Measurements from ENCODE around the gene MTA1.

Gene MTA1

GRCh38 chr14:105476831-105477659 is 57.4 kb downstream of the MTA1 start:
- peak; percentile 58 for DNase-seq

GRCh38 chr14:105477660-105478397 is 58.2 kb downstream of the MTA1 start:
- peak; percentile 39 for DNase-seq

GRCh38 chr14:105478398-105479251 is 59.0 kb downstream of the MTA1 start:
- no peak for DNase-seq

- DNase-seq, result no peak
Measured at GRCh38 chr14:105479431-105480158, 60.0 kb downstream of the MTA1 start.

- no peak for DNase-seq
Measured at GRCh38 chr14:105480199-105480746, 60.6 kb downstream of the MTA1 start.

- DNase-seq, result peak; percentile 96
Measured at GRCh38 chr14:105480807-105481801, 61.5 kb downstream of the MTA1 start.

GRCh38 chr14:105481886-105482457 is 62.3 kb downstream of the MTA1 start:
- DNase-seq, result peak; percentile 87

GRCh38 chr14:105482486-105483110 is 63.0 kb downstream of the MTA1 start:
- no peak for DNase-seq

GRCh38 chr14:105483300-105484068 is 63.9 kb downstream of the MTA1 start:
- DNase-seq, result no peak

- DNase-seq, result no peak
Measured at GRCh38 chr14:105484069-105484996, 64.7 kb downstream of the MTA1 start.

- DNase-seq, result no peak
Measured at GRCh38 chr14:105484997-105485393, 65.4 kb downstream of the MTA1 start.

GRCh38 chr14:105485739-105486162 is 66.1 kb downstream of the MTA1 start:
- peak; percentile 72 for DNase-seq

- no peak for DNase-seq
Measured at GRCh38 chr14:105486163-105486973, 66.7 kb downstream of the MTA1 start, which contains the start of gene CRIP1. Gene CRIP1, plus strand, starts transcription at chr14:105486886. Its CDS starts 374 bp downstream, at chr14:105487260.

- peak; percentile 75 for DNase-seq
Measured at GRCh38 chr14:105486974-105487448, 67.4 kb downstream of the MTA1 start.

GRCh38 chr14:105487449-105487985 is 67.9 kb downstream of the MTA1 start:
- no peak for DNase-seq
